Amniotic epithelial cell (primary cell): ENCODE results near the gene SEMA4C.

Experiments used
- DNase-seq: peaks from one replicate; pipeline ENCODE4 v3.0.0-alpha.2; 2010; ENCODE audit warnings: low read depth

The SEMA4C gene

GRCh38 chr2:96869822-96870625, at the start of gene SEMA4C:
TSS of gene SEMA4C (minus strand) at chr2:96870080. CDS start at chr2:96867886, 2,194 bp downstream.
- DNase-seq: peak; percentile 38

- DNase-seq: no peak
Observed at GRCh38 chr2:96918754-96919550, 49.1 kb upstream of the SEMA4C start.

GRCh38 chr2:96918092-96918753, 48.3 kb upstream of the SEMA4C start:
- no peak for DNase-seq

GRCh38 chr2:96916646-96917543, 47.0 kb upstream of the SEMA4C start:
- DNase-seq: no peak

GRCh38 chr2:96916156-96916630, 46.3 kb upstream of the SEMA4C start:
- DNase-seq: no peak

GRCh38 chr2:96914332-96914731, 44.5 kb upstream of the SEMA4C start:
- peak; percentile 40 for DNase-seq

- DNase-seq: no peak
Observed at GRCh38 chr2:96913398-96914202, 43.7 kb upstream of the SEMA4C start.

- DNase-seq: no peak
Observed at GRCh38 chr2:96913117-96913397, 43.2 kb upstream of the SEMA4C start.

GRCh38 chr2:96912346-96913116, 42.7 kb upstream of the SEMA4C start:
- DNase-seq: no peak

- no peak for DNase-seq
Observed at GRCh38 chr2:96909611-96910021, 39.7 kb upstream of the SEMA4C start.

- DNase-seq: no peak
Observed at GRCh38 chr2:96907115-96908041, 37.5 kb upstream of the SEMA4C start.

GRCh38 chr2:96906729-96907114, 36.8 kb upstream of the SEMA4C start:
- DNase-seq: no peak

GRCh38 chr2:96903815-96904214, 33.9 kb upstream of the SEMA4C start:
- DNase-seq: no peak

GRCh38 chr2:96903318-96903717, 33.4 kb upstream of the SEMA4C start:
- no peak for DNase-seq

GRCh38 chr2:96900237-96900636, 30.4 kb upstream of the SEMA4C start:
- no peak for DNase-seq

- no peak for DNase-seq
Observed at GRCh38 chr2:96899413-96899741, 29.5 kb upstream of the SEMA4C start.

- DNase-seq: peak; percentile 33
Observed at GRCh38 chr2:96898641-96899412, 28.9 kb upstream of the SEMA4C start.

GRCh38 chr2:96898135-96898505, 28.2 kb upstream of the SEMA4C start:
- DNase-seq: no peak
